Bronchial epithelial cell (primary cell): ENCODE measurements around the gene THOP1. TPM values are rescaled to one million over a fixed set of nuclear protein-coding genes. Genes with fewer than 3 reads are reported as not detected.

Experiments used
- DNase-seq: peaks from one replicate; pipeline ENCODE4 v3.0.0-alpha.2; 2010; ENCODE audit warnings: low read depth
- FAIRE-seq: peaks from 2 replicates; lab custom pipeline; 2011; peaks lifted over from hg19 to GRCh38; lab: Jason Lieb, UNC
- H3K27me3 ChIP-seq: 2 replicates; pipeline ENCODE4 v1.5.1; 2011; ENCODE audit warnings: low read length; ENCODE audit not compliant: control insufficient read depth, insufficient read depth
- H3K36me3 ChIP-seq: 2 replicates; pipeline ENCODE4 v1.5.1; 2011; ENCODE audit warnings: low read length; ENCODE audit not compliant: control insufficient read depth, insufficient read depth
- H3K4me3 ChIP-seq: 2 replicates; pipeline ENCODE4 v1.5.1; 2011; ENCODE audit warnings: mild to moderate bottlenecking, low read depth, low read length, control low read depth
- CTCF ChIP-seq: IDR thresholded peaks from 2 replicates; pipeline ENCODE4 v1.5.1; 2011; ENCODE audit warnings: mild to moderate bottlenecking, moderate library complexity, low read length, control low read depth, inconsistent platforms; ENCODE audit not compliant: insufficient read depth, severe bottlenecking
- total RNA-seq: library from RNA; depleted of rRNA; stranded (reverse); fragments of >200 nt; gene quantifications from 2 replicates; pipeline ENCODE4 v1.2.1, GENCODE V29; 2014

Gene THOP1
- total RNA-seq, 1 donor from 2014 or later, result 86.4 TPM

- Histone ChIP-seq H3K27me3 (no peaks in the 10 kb centered on the region), H3K4me3 (no peak overlapping the region), H3K36me3 (no peaks in the 10 kb centered on the region)
- no peak for FAIRE-seq
- no peak for DNase-seq
- TF ChIP-seq CTCF, result no peak
Measured at GRCh38 chr19:2823646-2824045, 38.3 kb downstream of the THOP1 start.

DNA sequence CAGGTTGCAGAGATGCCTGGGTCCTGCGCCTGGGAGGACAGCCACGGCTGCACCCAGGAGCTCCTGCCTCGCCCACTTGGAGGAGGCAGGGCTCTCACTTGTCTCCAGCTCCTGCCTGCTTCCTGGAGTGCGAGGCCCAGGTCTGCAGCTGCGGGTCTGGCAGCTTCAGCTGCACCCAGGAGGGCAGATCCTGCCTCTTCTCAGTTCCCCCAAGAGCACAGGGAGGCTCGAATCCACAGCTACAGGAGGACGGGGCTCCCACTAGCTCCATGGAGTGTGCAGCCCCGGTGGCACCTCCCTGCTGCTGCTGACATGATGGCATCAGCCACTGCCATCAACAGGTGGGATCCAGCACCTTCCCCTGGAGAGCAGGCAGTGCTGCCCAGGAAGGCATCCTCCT is 38.8 kb downstream of the THOP1 start:
- no peaks in the 10 kb centered on the region for H3K36me3 ChIP-seq
- H3K27me3 ChIP-seq, result no peaks in the 10 kb centered on the region
- no peak for DNase-seq
- no peak for TF ChIP-seq CTCF
- peak; percentile 36 for FAIRE-seq
- no peak overlapping the region for H3K4me3 ChIP-seq

GRCh38 chr19:2827022-2827421 is 41.7 kb downstream of the THOP1 start:
- no peak for TF ChIP-seq CTCF
- H3K36me3 ChIP-seq, result no peaks in the 10 kb centered on the region
- H3K4me3 ChIP-seq, result no peak overlapping the region
- H3K27me3 ChIP-seq, result no peaks in the 10 kb centered on the region
- FAIRE-seq (no peak), DNase-seq (no peak)

DNA sequence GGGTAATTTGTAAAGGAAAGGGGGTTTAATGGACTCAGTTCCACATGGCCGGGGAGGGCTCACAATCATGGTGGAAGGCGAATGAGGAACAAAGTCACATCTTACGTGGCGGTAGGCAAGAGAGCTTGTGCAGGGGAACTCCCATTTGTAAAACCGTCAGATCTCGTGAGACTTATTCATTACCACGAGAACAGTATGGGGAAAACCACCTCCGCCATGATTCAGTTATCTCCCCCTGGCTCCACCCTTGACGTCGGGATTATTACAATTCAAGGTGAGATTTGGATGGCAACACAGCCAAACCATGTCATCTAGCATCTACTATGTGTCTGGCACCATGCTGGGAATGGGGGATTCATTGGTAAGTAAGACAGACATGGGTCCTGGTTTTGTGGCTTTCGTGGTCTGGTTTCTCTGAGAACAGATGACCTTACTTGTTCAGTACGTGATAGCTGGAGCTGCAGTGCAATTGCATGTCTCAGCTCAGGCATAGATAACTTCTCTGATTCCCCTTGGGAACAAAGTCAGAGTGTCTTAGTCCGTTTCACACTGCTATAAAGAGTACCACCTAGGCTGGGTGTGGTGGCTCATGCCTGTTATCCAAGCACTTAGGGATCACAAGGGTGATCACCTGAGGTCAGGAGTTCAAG is 42.7 kb downstream of the THOP1 start:
- Histone ChIP-seq H3K4me3 (no peak overlapping the region), H3K36me3 (no peaks in the 10 kb centered on the region), H3K27me3 (no peaks in the 10 kb centered on the region)
- no peak for FAIRE-seq
- DNase-seq, result no peak
- no peak for TF ChIP-seq CTCF

DNA sequence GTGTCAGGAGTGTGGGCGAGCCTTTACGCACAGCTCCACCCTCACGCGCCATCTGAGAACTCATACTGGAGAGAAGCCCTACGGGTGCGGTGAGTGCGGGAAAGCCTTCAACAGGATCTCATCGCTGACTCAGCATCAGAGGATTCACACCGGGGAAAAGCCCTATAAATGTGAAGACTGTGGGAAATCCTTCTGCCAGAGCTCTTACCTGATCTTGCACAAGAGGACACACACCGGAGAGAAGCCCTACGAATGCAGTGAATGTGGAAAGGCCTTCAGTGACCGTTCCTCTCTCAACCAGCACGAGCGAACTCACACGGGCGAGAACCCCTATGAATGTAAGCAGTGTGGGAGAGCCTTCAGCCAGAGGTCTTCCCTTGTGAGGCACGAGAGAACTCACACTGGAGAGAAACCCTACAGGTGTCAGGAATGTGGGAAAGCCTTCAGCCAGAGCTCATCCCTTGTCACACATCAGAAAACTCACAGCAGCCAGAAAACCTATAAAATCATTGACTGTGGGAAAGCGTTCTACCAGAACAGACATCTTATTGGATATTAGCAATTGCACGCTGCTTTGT is 49.1 kb downstream of the THOP1 start:
- DNase-seq (no peak), FAIRE-seq (peak; percentile 88)
- H3K27me3 ChIP-seq, result no peaks in the 10 kb centered on the region
- H3K4me3 ChIP-seq, result no peak overlapping the region
- H3K36me3 ChIP-seq, result no peaks in the 10 kb centered on the region
- TF ChIP-seq CTCF, result no peak

GRCh38 chr19:2837430-2837829 is 52.1 kb downstream of the THOP1 start:
- Histone ChIP-seq H3K36me3 (no peaks in the 10 kb centered on the region), H3K4me3 (no peak overlapping the region), H3K27me3 (no peaks in the 10 kb centered on the region)
- no peak for DNase-seq
- FAIRE-seq, result no peak
- no peak for TF ChIP-seq CTCF
